Erythroblast (primary cell): ENCODE results near the gene COPE.

Source experiments
- GATA1 ChIP-seq: IDR thresholded peaks from 2 replicates; pipeline ENCODE4 v1.6.1; 2011; ENCODE audit warnings: low read depth, mild to moderate bottlenecking, control low read depth, low read length, moderate library complexity
- POLR2A ChIP-seq: IDR thresholded peaks from 2 replicates; pipeline ENCODE4 v1.6.1; 2011; ENCODE audit warnings: mild to moderate bottlenecking, low read length

DNA sequence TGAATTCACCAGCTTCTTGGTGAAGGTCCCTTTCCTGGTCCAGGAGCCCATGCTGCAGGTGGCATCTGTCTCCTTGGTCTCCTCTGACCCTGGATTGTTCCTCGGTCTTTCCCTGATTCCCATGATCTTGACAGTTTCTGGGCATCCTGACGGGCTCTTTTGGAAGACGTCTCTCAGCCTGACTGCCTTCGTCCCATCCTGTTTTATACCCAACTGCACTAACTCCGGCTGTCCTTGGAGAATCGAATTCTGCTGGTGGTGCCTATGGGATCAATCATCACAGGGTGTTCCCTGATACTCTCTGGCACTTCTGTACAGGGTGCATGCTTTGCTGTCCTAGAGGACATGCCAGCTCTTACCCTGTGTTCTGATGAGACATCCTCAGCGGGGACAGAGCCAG is 42.3 kb downstream of the COPE start:
- TF ChIP-seq POLR2A = no peak
- TF ChIP-seq GATA1 = no peak
